ENCODE measurements around the gene MGAT5. TPM values are rescaled to one million over a fixed set of nuclear protein-coding genes. Genes with fewer than 3 reads are reported as not detected.

MGAT5 gene
- total and polyA plus RNA-seq, 5 experiments from 2014 or later, result 3.6 to 61.1 (median 5.8) TPM

DNA sequence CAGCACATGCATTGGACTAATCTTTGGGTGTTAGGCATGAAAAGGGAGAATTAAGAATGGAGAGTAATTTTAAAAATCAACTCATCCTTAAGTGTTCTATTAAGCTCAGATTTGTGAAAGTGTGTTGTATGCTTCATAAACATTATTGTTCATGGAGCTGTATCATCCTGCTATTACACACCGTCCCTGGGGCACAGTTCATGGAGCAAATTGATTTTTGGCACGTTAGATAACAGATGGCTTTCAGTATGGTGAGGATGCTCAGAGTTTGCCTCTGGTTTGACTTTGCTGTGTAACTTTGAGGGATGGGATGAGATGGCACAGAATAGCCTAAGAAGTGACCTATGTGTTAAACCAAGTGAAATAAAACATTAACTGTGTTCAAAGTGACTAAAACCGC lies 97.1 kb downstream of the MGAT5 start:
- no peak overlapping the region for H3K27ac Mint-ChIP-seq
- peaks cover 0 to 6% (median 2%) of the 10 kb centered on the region in 4 donors for H3K4me1 Mint-ChIP-seq
- H3K27me3 Mint-ChIP-seq, result no peaks in the 10 kb centered on the region
- DNase-seq (no peak), ATAC-seq (no peak)
- H3K36me3 Mint-ChIP-seq, result peaks cover 12 to 78% (median 44%) of the 10 kb centered on the region in 3 donors
- H3K4me3 Mint-ChIP-seq, result no peak overlapping the region
- POLR2A ChIA-PET, result interaction anchor here (0.6 kb wide), 1 partner anchor 15 kb away, joined by 3 read pairs; no protein-coding TSS in a partner anchor
- no peaks in the 10 kb centered on the region for H3K9me3 Mint-ChIP-seq

DNA sequence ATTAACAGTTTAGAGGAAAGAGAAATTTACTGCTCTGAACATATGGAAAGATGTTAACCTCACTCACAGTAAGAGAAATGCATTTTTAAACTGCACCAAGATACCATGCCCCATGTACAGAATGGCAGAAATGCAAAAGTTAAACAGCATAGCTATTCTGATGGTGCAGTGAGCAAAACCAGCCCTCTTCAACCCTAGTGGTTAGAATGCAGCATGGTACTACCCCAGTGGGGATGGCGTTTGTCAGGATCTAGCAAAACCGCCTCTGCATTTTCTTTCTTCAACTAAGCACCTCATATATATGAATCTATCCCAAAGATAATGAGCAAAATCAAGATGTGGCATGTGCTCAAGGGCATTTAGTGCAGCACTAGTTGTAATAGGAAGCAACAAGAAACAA lies 98.0 kb downstream of the MGAT5 start:
- H3K36me3 Mint-ChIP-seq, result peaks cover 12 to 75% (median 51%) of the 10 kb centered on the region in 3 donors
- DNase-seq, result no peak
- H3K27ac Mint-ChIP-seq, result no peak overlapping the region
- H3K4me1 Mint-ChIP-seq, result peaks cover 0 to 6% (median under 1%) of the 10 kb centered on the region in 4 donors
- POLR2A ChIA-PET, result no interaction called here
- H3K27me3 Mint-ChIP-seq, result no peaks in the 10 kb centered on the region
- no peak for ATAC-seq
- no peak overlapping the region for H3K4me3 Mint-ChIP-seq
- H3K9me3 Mint-ChIP-seq, result no peaks in the 10 kb centered on the region

DNA sequence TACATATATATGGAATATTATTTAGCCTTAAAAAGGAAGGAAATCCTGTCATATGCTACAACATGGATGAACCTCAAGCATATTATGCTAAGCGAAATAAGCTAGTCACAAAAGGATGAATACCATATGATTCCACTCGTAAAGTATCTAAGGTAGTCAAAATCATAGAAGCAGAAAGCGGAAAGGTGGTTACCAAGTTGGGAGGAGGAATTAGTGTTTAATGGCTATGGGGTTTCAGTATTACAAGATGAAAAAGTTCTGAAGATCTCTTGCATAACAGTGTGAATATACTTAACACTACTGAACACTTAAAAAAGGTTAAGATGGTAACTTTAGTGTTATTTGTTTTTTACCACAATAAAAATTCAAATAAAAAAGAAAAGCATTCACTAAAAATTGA lies 99.0 kb downstream of the MGAT5 start:
- POLR2A ChIA-PET, result no interaction called here
- peaks cover 0 to 6% (median under 1%) of the 10 kb centered on the region in 4 donors for H3K4me1 Mint-ChIP-seq
- no peak overlapping the region for H3K4me3 Mint-ChIP-seq
- H3K9me3 Mint-ChIP-seq, result no peaks in the 10 kb centered on the region
- H3K27me3 Mint-ChIP-seq, result no peaks in the 10 kb centered on the region
- ATAC-seq (no peak), DNase-seq (no peak)
- H3K36me3 Mint-ChIP-seq, result peaks cover 12 to 83% (median 57%) of the 10 kb centered on the region in 3 donors
- H3K27ac Mint-ChIP-seq, result peak overlapping the region in 1 of 10 donors; percentile 66

DNA sequence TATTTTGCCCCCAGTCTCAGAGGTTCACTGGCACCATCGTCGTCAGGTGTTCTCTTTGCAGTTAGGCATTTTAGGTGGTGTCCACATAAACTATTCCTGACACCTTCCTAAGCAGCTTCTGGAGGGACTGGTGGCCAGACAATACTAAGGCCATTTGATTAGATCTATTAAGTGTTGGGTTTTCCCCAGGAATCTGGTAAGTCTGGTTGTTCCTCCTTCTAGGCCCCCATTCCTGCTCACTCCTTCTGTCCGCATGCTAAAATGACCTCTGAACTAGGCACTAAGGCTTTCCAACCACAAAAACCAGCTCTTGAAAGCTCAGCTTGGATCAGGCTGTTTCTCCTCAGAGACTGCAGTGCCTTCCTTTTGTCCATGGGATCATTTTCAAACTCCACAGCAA lies 100.7 kb downstream of the MGAT5 start:
- Mint-ChIP-seq H3K4me3 (no peak overlapping the region), H3K4me1 (peaks cover 0 to 2% (median 0%) of the 10 kb centered on the region in 4 donors), H3K36me3 (peaks cover 12 to 89% (median 59%) of the 10 kb centered on the region in 3 donors), H3K27ac (peak overlapping the region in 2 of 10 donors; percentile 27 to 41), H3K9me3 (no peaks in the 10 kb centered on the region), H3K27me3 (no peaks in the 10 kb centered on the region)
- POLR2A ChIA-PET, result no interaction called here
- no peak for ATAC-seq
- no peak for DNase-seq

DNA sequence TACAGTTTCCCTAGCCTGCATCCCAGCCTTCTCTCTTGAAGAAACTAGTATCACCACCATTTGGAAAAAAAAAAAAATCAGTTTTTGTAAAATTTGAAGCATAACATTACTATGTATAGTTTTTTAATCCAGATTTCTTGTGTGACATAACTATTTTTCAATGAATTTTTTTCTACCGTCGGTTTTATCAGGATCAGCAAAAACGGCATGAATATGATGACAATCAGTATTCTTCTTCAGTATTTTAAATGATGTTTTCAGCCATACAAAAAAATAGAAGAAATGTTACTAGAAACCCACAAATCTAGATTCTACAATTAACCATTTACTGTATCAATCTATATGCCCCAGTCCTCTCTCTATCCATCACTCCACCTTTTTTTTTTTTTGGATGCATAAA lies 103.9 kb downstream of the MGAT5 start:
- DNase-seq, result no peak
- ATAC-seq, result no peak
- H3K27ac Mint-ChIP-seq, result no peak overlapping the region
- H3K36me3 Mint-ChIP-seq, result peaks cover 2 to 87% (median 58%) of the 10 kb centered on the region in 3 donors
- peaks cover 0 to 2% (median under 1%) of the 10 kb centered on the region in 4 donors for H3K4me1 Mint-ChIP-seq
- POLR2A ChIA-PET, result no interaction called here
- no peaks in the 10 kb centered on the region for H3K27me3 Mint-ChIP-seq
- no peak overlapping the region for H3K4me3 Mint-ChIP-seq
- no peaks in the 10 kb centered on the region for H3K9me3 Mint-ChIP-seq

DNA sequence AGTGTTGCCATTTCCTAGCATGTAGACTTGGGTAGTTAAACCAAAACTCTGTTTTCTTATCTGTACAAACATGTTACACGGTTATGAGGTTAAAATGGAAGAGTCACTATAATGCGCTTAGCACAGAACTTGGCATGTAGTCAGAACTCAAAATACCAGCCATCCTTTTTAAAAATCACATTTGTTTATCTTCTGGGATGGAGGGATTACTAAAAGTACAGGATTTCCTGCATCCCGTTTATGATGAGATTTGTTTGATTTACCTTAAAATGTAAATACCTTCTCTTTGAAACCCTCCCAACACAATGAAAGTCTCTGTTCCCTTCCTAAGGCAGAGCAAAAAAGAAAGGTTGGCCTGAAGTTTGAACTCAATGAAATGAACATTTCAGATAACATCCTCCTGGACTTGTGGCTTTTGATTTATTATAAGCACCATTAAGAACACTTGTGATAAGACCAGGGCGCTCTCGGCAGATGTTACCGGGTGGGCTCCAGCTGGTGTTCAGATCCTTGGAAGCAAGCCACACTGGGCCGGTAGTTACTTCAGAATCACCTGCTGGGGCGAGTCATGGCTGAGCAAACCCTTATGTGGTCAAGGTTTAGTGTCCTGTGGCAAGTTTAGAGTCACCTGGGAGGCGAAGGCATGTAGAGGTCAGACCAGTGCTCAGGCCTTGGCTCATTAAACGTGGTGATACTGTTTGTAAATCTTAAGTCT lies 105.7 kb downstream of the MGAT5 start:
- Mint-ChIP-seq H3K9me3 (no peaks in the 10 kb centered on the region), H3K27ac (no peak overlapping the region), H3K36me3 (peaks cover 0 to 83% (median 64%) of the 10 kb centered on the region in 3 donors)

DNA sequence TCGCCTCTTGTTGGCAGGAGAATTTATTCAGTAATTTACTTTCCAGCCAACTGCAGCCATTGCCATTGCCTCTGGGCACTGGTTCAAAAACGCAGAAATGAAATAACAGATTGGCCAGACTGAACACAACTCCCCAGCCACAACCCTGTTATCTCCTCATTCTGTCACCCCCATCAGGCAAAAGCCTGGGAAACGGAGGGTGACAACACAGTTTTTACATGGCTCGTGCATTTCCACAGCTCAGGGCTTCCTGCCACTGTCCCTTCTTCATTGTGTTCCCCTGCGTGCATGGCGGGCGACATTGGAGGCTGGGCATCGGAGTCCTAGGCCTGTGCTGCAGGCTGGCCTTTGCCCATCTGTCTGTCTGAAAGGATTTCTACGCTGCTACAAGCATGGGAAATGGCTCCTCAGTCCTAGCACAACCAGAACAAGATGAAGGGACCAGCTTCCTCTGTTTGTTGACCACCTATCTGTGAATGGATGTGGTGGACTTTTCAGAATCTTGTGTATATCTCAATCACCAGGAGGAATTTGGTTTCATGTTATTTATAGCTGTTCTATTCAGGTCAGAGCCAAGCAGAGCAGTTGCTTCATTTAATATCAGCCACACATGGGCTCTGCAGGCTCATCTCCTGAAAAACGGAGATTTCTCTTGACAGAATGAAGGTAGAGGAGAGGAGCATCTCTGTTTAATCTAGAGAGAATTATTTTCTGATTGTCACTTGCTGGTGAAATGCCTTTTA lies 107.0 kb downstream of the MGAT5 start:
- POLR2A ChIA-PET, result no interaction called here
- H3K9me3 Mint-ChIP-seq, result no peaks in the 10 kb centered on the region

More for the DNA sequence above, 105.7 kb downstream of the MGAT5 start:
- no peak for DNase-seq
- POLR2A ChIA-PET, result no interaction called here
- ATAC-seq, result no peak
- Mint-ChIP-seq H3K4me1 (peaks cover 0 to 2% (median under 1%) of the 10 kb centered on the region in 4 donors), H3K27me3 (no peaks in the 10 kb centered on the region), H3K4me3 (no peak overlapping the region)

DNA sequence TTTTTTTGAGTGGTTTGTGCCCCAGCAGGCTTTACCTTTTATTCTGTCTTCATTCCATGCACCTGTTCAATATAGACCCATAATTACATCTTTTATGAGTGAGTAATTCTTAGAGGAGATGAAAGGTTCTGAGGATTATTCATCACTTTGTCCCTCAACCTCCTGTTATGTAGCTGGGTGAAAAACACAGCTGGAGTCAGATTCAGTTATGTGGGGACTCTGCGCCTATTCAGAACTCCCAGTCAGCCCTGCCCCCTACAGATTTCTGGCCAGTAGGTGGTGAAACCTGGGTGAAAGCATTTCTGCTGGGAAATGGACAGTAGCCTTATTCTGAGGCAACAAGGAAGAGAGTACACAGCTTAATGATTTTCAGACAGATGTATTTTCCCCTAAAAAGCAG lies 107.8 kb downstream of the MGAT5 start:
- Mint-ChIP-seq H3K4me1 (peaks cover under 1 to 15% (median 11%) of the 10 kb centered on the region in 4 donors), H3K4me3 (no peak overlapping the region), H3K36me3 (peaks cover 0 to 68% (median 47%) of the 10 kb centered on the region in 3 donors), H3K27ac (peak overlapping the region in 1 of 10 donors; percentile 28), H3K27me3 (no peaks in the 10 kb centered on the region), H3K9me3 (no peaks in the 10 kb centered on the region)
- POLR2A ChIA-PET, result no interaction called here
- ATAC-seq (no peak), DNase-seq (no peak)

More for the DNA sequence above, 107.0 kb downstream of the MGAT5 start:
- Mint-ChIP-seq H3K27me3 (no peaks in the 10 kb centered on the region), H3K4me3 (no peak overlapping the region), H3K36me3 (peaks cover 0 to 73% (median 52%) of the 10 kb centered on the region in 3 donors), H3K4me1 (peaks cover 0 to 8% (median 7%) of the 10 kb centered on the region in 4 donors), H3K27ac (peak overlapping the region in 1 of 10 donors; percentile 45)
- ATAC-seq, result no peak
- no peak for DNase-seq

DNA sequence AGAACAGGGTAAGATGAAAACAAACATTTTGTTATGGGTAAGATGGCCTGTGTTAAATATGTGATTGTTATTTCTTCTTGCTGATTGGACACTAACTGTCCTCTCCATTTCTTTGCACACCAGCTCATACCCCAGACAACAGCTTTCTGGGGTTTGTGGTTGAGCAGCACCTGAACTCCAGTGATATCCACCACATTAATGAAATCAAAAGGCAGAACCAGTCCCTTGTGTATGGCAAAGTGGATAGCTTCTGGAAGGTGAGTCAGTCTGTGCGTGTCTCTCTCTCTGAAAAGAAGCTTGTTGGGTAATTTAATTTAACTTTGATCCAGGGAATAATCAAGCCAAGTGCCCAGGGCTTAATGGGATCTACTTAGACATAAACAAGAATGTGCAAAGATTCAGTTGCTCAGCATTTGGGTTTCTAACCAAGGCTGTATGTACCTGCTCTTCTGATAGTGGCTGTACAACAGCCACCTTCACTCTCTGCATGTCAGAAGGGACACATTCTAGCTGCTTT lies 108.3 kb downstream of the MGAT5 start:
- DNase-seq (no peak), ATAC-seq (no peak)
- POLR2A ChIA-PET, result no interaction called here
- no peak overlapping the region for H3K4me3 Mint-ChIP-seq
- no peaks in the 10 kb centered on the region for H3K9me3 Mint-ChIP-seq
- H3K4me1 Mint-ChIP-seq, result peaks cover 6 to 21% (median 17%) of the 10 kb centered on the region in 4 donors
- peak overlapping the region in 1 of 10 donors; percentile 28 for H3K27ac Mint-ChIP-seq
- no peaks in the 10 kb centered on the region for H3K27me3 Mint-ChIP-seq
- H3K36me3 Mint-ChIP-seq, result peaks cover 0 to 62% (median 42%) of the 10 kb centered on the region in 3 donors

DNA sequence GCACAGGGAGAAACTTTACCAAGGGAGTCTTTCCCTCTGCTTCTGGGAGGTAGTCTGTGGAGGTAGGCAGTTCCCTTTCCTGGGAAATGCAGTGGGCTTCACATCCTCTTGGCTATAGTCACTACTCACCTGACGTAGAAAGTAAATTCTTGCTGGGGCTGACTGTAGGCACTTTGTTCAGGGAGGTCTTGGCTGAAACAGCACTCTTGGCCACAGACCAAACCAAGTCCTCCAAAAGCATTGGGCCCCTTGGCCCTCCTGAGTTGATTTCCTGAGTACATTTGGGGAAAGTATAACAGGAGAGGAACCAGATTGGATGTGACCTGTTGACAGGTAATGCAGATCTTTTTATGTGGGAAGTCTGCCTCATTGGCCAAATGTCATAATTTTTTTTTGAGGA lies 108.9 kb downstream of the MGAT5 start:
- Mint-ChIP-seq H3K4me3 (no peak overlapping the region), H3K27ac (no peak overlapping the region), H3K4me1 (peaks cover 9 to 26% (median 22%) of the 10 kb centered on the region in 4 donors), H3K27me3 (no peaks in the 10 kb centered on the region), H3K36me3 (peaks cover 0 to 58% (median 39%) of the 10 kb centered on the region in 3 donors), H3K9me3 (no peaks in the 10 kb centered on the region)
- POLR2A ChIA-PET, result no interaction called here
- ATAC-seq (no peak), DNase-seq (no peak)

DNA sequence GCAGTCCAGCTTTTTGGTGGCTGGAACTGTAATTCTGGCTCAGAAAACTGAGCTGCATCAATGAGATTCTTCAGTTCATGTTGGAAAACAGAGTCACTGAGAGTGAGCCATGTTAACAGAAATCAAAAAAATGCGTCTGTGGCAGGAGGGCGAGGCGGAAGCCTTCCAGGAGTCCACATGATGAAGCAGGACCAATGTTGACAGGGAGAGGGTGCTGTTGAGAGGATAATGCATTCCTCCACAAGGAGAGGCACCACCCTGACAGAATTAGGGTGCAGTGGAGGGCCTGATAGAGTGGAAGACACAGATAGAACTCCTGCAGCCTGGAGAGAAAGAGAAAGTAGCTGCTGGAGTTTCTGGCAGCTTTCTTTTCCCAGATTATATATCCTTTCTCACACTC lies 111.5 kb downstream of the MGAT5 start:
- no peak overlapping the region for H3K4me3 Mint-ChIP-seq
- peaks cover 18 to 39% (median 37%) of the 10 kb centered on the region in 4 donors for H3K4me1 Mint-ChIP-seq
- H3K27me3 Mint-ChIP-seq, result no peaks in the 10 kb centered on the region
- peaks cover 0 to 51% (median 28%) of the 10 kb centered on the region in 3 donors for H3K36me3 Mint-ChIP-seq
- H3K9me3 Mint-ChIP-seq, result no peaks in the 10 kb centered on the region
- DNase-seq (no peak), ATAC-seq (no peak)
- H3K27ac Mint-ChIP-seq, result peak overlapping the region in 1 of 10 donors; percentile 58
- POLR2A ChIA-PET, result no interaction called here

DNA sequence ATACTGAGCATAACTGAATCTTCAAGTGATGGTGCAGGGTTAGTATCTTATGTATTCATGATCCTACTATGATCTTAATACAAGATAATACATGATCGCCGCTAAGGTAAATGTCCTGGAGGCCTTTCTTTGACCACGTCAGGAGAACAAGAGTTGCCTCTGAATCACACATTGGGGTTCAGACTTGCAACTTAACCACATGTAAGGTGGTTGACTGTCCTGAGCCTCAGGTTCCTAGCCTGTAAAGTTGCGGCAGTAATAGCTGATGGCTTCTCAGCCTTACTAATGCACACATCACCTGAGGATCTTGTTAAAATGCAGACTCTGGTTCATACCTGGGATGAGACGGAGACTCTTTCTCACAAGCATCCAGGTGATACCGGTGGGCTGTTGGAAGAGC lies 112.5 kb downstream of the MGAT5 start:
- H3K27ac Mint-ChIP-seq, result no peak overlapping the region

DNA sequence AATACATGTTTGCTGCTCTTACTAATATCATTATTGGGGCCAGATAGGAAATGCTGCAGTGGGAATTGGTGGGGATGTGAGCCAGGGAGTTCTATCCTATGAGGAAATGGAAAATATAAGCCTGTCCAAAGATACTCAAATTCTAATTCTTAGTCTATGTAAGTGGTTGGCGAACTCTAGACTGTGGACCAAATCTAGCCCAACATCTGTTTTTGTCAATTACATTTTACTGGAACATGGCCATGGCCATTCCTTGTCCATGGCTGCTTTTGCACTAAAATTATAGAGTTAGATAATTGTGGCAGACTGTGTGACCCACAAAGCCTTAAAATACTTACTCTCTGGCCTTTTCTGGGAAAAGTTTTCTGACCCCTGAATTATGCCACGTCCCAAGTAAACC lies 113.3 kb downstream of the MGAT5 start:
- ATAC-seq (no peak), DNase-seq (no peak)
- Mint-ChIP-seq H3K9me3 (no peaks in the 10 kb centered on the region), H3K27me3 (no peaks in the 10 kb centered on the region), H3K4me3 (peak overlapping the region in 1 of 10 donors; percentile 41), H3K4me1 (peaks cover 18 to 39% (median 35%) of the 10 kb centered on the region in 4 donors), H3K36me3 (peaks cover 0 to 43% (median 18%) of the 10 kb centered on the region in 3 donors), H3K27ac (peak overlapping the region in 6 of 10 donors; percentile 16 to 77 (median 46))
- POLR2A ChIA-PET, result no interaction called here

More for the DNA sequence above, 112.5 kb downstream of the MGAT5 start:
- H3K9me3 Mint-ChIP-seq, result no peaks in the 10 kb centered on the region
- POLR2A ChIA-PET, result no interaction called here
- ATAC-seq (no peak), DNase-seq (no peak)
- H3K36me3 Mint-ChIP-seq, result peaks cover 0 to 48% (median 26%) of the 10 kb centered on the region in 3 donors
- peaks cover 18 to 39% (median 36%) of the 10 kb centered on the region in 4 donors for H3K4me1 Mint-ChIP-seq
- no peak overlapping the region for H3K4me3 Mint-ChIP-seq
- H3K27me3 Mint-ChIP-seq, result no peaks in the 10 kb centered on the region

Data from naive thymus-derived CD8-positive, alpha-beta T cell (primary cell).